CD14-positive monocyte (primary cell): ENCODE measurements around the gene EIF4E2. TPM values are rescaled to one million over a fixed set of nuclear protein-coding genes. Genes with fewer than 3 reads are reported as not detected.

ENCODE experiments used
- DNase-seq, 3 donors: peaks; one replicate each; pipeline ENCODE4 v3.0.0-alpha.2; 2011 to 2022
- H2AFZ ChIP-seq: 2 replicates; pipeline ENCODE4 v1.6.0; 2012; ENCODE audit warnings: mild to moderate bottlenecking, low read depth, low read length, inconsistent platforms; ENCODE audit not compliant: insufficient read depth, poor library complexity, severe bottlenecking
- H3K27ac ChIP-seq, 2 donors: 1 replicate in 1 of 2; 2 replicates in 1 of 2; pipeline ENCODE4 v1.5.1; 2012 to 2013; ENCODE audit warnings: low read length in 2 of 2, control low read depth in 1 of 2, inconsistent platforms in 1 of 2, low read depth in 1 of 2, mild to moderate bottlenecking in 1 of 2
- H3K27me3 ChIP-seq, 2 donors: one replicate each; pipeline versions ENCODE4 v1.6.0 to v1.6.1; 2011 to 2013; ENCODE audit warnings: low read length in 2 of 2; ENCODE audit not compliant: control insufficient read depth in 2 of 2, insufficient read depth in 2 of 2
- H3K36me3 ChIP-seq, 2 donors: replicated peaks in 1 of 2; 1 replicate in 1 of 2; 2 replicates in 1 of 2; pipeline versions ENCODE4 v1.5.1 to v1.6.1; 2012 to 2013; ENCODE audit warnings: low read length in 2 of 2, control low read depth in 1 of 2, inconsistent platforms in 1 of 2, mild to moderate bottlenecking in 1 of 2; ENCODE audit not compliant: insufficient read depth in 2 of 2, control insufficient read depth in 1 of 2
- H3K4me1 ChIP-seq, 2 donors: 1 replicate in 1 of 2; 2 replicates in 1 of 2; pipeline versions ENCODE4 v1.5.1 to v1.6.1; 2012 to 2013; ENCODE audit warnings: low read length in 2 of 2, control low read depth in 1 of 2, inconsistent platforms in 1 of 2, mild to moderate bottlenecking in 1 of 2, moderate library complexity in 1 of 2; ENCODE audit not compliant: insufficient read depth in 2 of 2, control insufficient read depth in 1 of 2
- H3K4me2 ChIP-seq: replicated peaks from 2 replicates; pipeline ENCODE3; 2012; ENCODE audit warnings: low read length, moderate library complexity, mild to moderate bottlenecking; ENCODE audit not compliant: poor library complexity, severe bottlenecking; ENCODE audit errors: extremely low read depth
- H3K4me3 ChIP-seq, 3 experiments: fragments of 200-600 bp in 1 of 3; sonication (generic) in 1 of 3; replicated peaks in 1 of 3; 1 replicate in 2 of 3; 2 replicates in 1 of 3; pipeline ENCODE4 v1.5.1; 2011 to 2013; ENCODE audit warnings: low read length in 3 of 3, mild to moderate bottlenecking in 3 of 3, control low read depth in 2 of 3, low read depth in 2 of 3, inconsistent platforms in 1 of 3, moderate library complexity in 1 of 3
- H3K79me2 ChIP-seq: 2 replicates; pipeline ENCODE4 v1.6.0; 2012; ENCODE audit warnings: mild to moderate bottlenecking, control low read depth, inconsistent platforms, low read length, moderate library complexity; ENCODE audit not compliant: insufficient read depth
- H3K9ac ChIP-seq: 2 replicates; pipeline ENCODE4 v1.6.0; 2017; ENCODE audit warnings: low read length, mild to moderate bottlenecking; ENCODE audit not compliant: insufficient read depth, poor library complexity, severe bottlenecking
- H3K9me3 ChIP-seq, 2 donors: replicated peaks in 1 of 2; 1 replicate in 1 of 2; 2 replicates in 1 of 2; pipeline versions ENCODE4 v1.5.1 to v1.6.1; 2012 to 2013; ENCODE audit warnings: low read length in 2 of 2, control low read depth in 1 of 2; ENCODE audit not compliant: control insufficient read depth in 1 of 2, insufficient read depth in 1 of 2
- H4K20me1 ChIP-seq: 2 replicates; pipeline ENCODE4 v1.6.0; 2012; ENCODE audit warnings: mild to moderate bottlenecking, low read length, control low read depth, moderate library complexity; ENCODE audit not compliant: insufficient read depth
- H3K27ac Mint-ChIP-seq, 7 donors: one replicate each; pipeline ENCODE4 v1.8.0; 2020; ENCODE audit warnings: mild to moderate bottlenecking in 7 of 7, mixed read lengths in 7 of 7, moderate library complexity in 6 of 7, inconsistent platforms in 2 of 7
- H3K27me3 Mint-ChIP-seq, 3 donors: one replicate each; pipeline ENCODE4 v1.8.0; 2021 to 2022; ENCODE audit warnings: low read depth in 3 of 3, mild to moderate bottlenecking in 3 of 3, mixed read lengths in 3 of 3, moderate library complexity in 3 of 3, inconsistent platforms in 1 of 3
- H3K36me3 Mint-ChIP-seq, 2 donors: one replicate each; pipeline ENCODE4 v1.8.0; 2020; ENCODE audit warnings: mixed read lengths in 2 of 2, inconsistent platforms in 1 of 2, mild to moderate bottlenecking in 1 of 2
- H3K4me1 Mint-ChIP-seq: one replicate; pipeline ENCODE4 v1.8.0; 2020; ENCODE audit warnings: mild to moderate bottlenecking, mixed read lengths
- H3K4me3 Mint-ChIP-seq, 2 donors: one replicate each; pipeline ENCODE4 v1.8.0; 2020; ENCODE audit warnings: mild to moderate bottlenecking in 2 of 2, mixed read lengths in 2 of 2, moderate library complexity in 1 of 2
- H3K9me3 Mint-ChIP-seq, 7 donors: one replicate each; pipeline ENCODE4 v1.8.0; 2020 to 2022; ENCODE audit warnings: mixed read lengths in 7 of 7, mild to moderate bottlenecking in 6 of 7, moderate library complexity in 6 of 7, inconsistent platforms in 2 of 7
- WGBS: methylation state at CpG from one replicate; pipeline ENCODE4 v1.1.5; 2013; ENCODE audit warnings: missing lambda C conversion rate; ENCODE audit not compliant: insufficient coverage; 5-methylcytosine and 5-hydroxymethylcytosine counted together
- intact Hi-C, 2 donors: fragments of 100-400 bp; cut with micrococcal nuclease; formaldehyde crosslinking; loops; one replicate each; pipeline versions ENCODE4 v1.15.0 to v1.15.1; 2023
- polyA plus RNA-seq, 3 donors: library from polyadenylated mRNA; depleted of rRNA in 1 of 3; unstranded in 2 of 3; stranded (reverse) in 1 of 3; fragments of 300-500 nt in 2 of 3; fragments of >200 nt in 1 of 3; fragmentation: Illumina TruSeq in 2 of 3; gene quantifications; 1 replicate in 2 of 3; 2 replicates in 1 of 3; pipeline ENCODE4 v1.2.3, GENCODE V29; 2012 to 2021
- TF ChIP-seq, protein P1 (sequence below): fragments of 200-600 bp; IDR thresholded peaks from one replicate; pipeline ENCODE4 v1.8.0; 2022; ENCODE audit warnings: antibody characterized with exemption, mild to moderate bottlenecking

Gene EIF4E2
- polyA plus RNA-seq, 3 donors = 67.2 to 213 (median 188) TPM

DNA sequence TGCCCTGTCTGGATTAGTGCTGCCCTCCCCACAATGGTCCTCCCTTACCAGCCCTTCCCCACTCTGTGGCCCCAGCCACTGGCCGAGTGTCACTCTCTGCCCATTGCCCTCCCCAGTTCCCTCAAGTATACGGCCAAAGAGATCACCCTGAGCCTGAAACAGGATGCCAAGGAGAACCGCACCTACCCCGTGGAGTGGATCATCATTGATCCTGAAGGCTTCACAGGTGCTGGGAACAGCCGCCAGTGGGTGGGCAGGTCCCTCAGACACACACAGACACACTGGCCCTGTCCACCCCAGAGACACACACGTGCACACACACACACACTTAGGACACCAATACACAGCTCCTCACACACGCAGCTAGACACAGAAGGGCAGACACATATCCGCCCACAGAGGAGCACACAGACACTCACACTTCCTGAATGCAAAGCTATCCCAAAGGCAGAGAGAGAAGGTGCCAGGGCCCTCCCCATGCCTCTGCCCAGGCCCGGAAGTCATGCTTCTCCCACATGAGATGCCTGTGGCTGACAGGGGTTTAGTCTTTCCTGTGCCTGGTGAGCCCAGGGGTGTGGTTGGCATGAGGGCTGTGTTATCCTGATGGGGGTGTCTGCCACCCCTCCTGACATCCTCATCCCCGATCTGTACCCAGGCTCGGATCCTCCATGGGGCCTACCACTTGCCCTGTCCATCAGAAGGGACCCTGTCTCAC is 21.6 kb upstream of the EIF4E2 start:
- Histone ChIP-seq H3K4me3 (no peak overlapping the region), H3K27ac (no peak overlapping the region), H2AFZ (no peak overlapping the region), H3K79me2 (no peaks in the 10 kb centered on the region), H3K27me3 (peaks cover 11 to 26% of the 10 kb centered on the region in 2 donors), H3K9ac (no peak overlapping the region), H3K36me3 (no peaks in the 10 kb centered on the region), H3K9me3 (no peaks in the 10 kb centered on the region), H3K4me2 (no peak overlapping the region), H4K20me1 (no peaks in the 10 kb centered on the region), H3K4me1 (peaks cover 0 to 6% of the 10 kb centered on the region in 2 donors)
- Mint-ChIP-seq H3K36me3 (no peaks in the 10 kb centered on the region), H3K9me3 (peaks cover 0 to 8% (median 0%) of the 10 kb centered on the region in 7 donors), H3K4me1 (peaks cover 7% of the 10 kb centered on the region), H3K27ac (peak overlapping the region in 2 of 7 donors; percentile 7 to 70), H3K27me3 (peaks cover 23 to 42% (median 26%) of the 10 kb centered on the region in 3 donors), H3K4me3 (no peak overlapping the region)
- 66% methylated on average over 8 of the region's 11 CpGs for WGBS
- intact Hi-C loops = no loop called here
- DNase-seq = no peak
- TF ChIP-seq, protein P1, sequence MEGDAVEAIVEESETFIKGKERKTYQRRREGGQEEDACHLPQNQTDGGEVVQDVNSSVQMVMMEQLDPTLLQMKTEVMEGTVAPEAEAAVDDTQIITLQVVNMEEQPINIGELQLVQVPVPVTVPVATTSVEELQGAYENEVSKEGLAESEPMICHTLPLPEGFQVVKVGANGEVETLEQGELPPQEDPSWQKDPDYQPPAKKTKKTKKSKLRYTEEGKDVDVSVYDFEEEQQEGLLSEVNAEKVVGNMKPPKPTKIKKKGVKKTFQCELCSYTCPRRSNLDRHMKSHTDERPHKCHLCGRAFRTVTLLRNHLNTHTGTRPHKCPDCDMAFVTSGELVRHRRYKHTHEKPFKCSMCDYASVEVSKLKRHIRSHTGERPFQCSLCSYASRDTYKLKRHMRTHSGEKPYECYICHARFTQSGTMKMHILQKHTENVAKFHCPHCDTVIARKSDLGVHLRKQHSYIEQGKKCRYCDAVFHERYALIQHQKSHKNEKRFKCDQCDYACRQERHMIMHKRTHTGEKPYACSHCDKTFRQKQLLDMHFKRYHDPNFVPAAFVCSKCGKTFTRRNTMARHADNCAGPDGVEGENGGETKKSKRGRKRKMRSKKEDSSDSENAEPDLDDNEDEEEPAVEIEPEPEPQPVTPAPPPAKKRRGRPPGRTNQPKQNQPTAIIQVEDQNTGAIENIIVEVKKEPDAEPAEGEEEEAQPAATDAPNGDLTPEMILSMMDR = no peak

GRCh38 chr2:232529806-232530547 is 20.5 kb upstream of the EIF4E2 start:
- TF ChIP-seq, protein P1 = no peak
- H3K4me2 ChIP-seq = no peak overlapping the region
- Mint-ChIP-seq H3K36me3 (no peaks in the 10 kb centered on the region), H3K9me3 (peaks cover 0 to 5% (median 0%) of the 10 kb centered on the region in 7 donors), H3K27me3 (peaks cover 12 to 34% (median 16%) of the 10 kb centered on the region in 3 donors), H3K4me3 (no peak overlapping the region), H3K27ac (no peak overlapping the region), H3K4me1 (peaks cover 2% of the 10 kb centered on the region)
- no peak overlapping the region for H3K27ac ChIP-seq
- no peak overlapping the region for H3K4me3 ChIP-seq
- H3K9me3 ChIP-seq = no peaks in the 10 kb centered on the region
- intact Hi-C loops = no loop called here
- H3K4me1 ChIP-seq = no peaks in the 10 kb centered on the region
- no peak overlapping the region for H3K9ac ChIP-seq
- DNase-seq = no peak
- no peak overlapping the region for H2AFZ ChIP-seq
- H3K79me2 ChIP-seq = no peaks in the 10 kb centered on the region
- no peaks in the 10 kb centered on the region for H3K36me3 ChIP-seq
- H3K27me3 ChIP-seq = peaks cover 2 to 16% of the 10 kb centered on the region in 2 donors
- 97% methylated on average over 14 of the region's 17 CpGs for WGBS
- no peaks in the 10 kb centered on the region for H4K20me1 ChIP-seq
